Thoracic aorta endothelial cell (primary cell): ENCODE data around the gene PTCH2. TPM values are rescaled to one million over a fixed set of nuclear protein-coding genes. Genes with fewer than 3 reads are reported as not detected.

Experiments used
- small RNA-seq: library from RNA; depleted of rRNA; stranded (forward); fragments of <200 nt; gene quantifications from one replicate; pipeline ENCODE3, GENCODE V24; 2012
- total RNA-seq: library from RNA; depleted of rRNA; stranded (reverse); fragments of >200 nt; gene quantifications from 2 replicates; pipeline ENCODE4 v1.2.3, GENCODE V29; 2012

Gene PTCH2, protein sequence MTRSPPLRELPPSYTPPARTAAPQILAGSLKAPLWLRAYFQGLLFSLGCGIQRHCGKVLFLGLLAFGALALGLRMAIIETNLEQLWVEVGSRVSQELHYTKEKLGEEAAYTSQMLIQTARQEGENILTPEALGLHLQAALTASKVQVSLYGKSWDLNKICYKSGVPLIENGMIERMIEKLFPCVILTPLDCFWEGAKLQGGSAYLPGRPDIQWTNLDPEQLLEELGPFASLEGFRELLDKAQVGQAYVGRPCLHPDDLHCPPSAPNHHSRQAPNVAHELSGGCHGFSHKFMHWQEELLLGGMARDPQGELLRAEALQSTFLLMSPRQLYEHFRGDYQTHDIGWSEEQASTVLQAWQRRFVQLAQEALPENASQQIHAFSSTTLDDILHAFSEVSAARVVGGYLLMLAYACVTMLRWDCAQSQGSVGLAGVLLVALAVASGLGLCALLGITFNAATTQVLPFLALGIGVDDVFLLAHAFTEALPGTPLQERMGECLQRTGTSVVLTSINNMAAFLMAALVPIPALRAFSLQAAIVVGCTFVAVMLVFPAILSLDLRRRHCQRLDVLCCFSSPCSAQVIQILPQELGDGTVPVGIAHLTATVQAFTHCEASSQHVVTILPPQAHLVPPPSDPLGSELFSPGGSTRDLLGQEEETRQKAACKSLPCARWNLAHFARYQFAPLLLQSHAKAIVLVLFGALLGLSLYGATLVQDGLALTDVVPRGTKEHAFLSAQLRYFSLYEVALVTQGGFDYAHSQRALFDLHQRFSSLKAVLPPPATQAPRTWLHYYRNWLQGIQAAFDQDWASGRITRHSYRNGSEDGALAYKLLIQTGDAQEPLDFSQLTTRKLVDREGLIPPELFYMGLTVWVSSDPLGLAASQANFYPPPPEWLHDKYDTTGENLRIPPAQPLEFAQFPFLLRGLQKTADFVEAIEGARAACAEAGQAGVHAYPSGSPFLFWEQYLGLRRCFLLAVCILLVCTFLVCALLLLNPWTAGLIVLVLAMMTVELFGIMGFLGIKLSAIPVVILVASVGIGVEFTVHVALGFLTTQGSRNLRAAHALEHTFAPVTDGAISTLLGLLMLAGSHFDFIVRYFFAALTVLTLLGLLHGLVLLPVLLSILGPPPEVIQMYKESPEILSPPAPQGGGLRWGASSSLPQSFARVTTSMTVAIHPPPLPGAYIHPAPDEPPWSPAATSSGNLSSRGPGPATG
- 0.13 and 0.29 TPM in 2 replicates for total RNA-seq

DNA sequence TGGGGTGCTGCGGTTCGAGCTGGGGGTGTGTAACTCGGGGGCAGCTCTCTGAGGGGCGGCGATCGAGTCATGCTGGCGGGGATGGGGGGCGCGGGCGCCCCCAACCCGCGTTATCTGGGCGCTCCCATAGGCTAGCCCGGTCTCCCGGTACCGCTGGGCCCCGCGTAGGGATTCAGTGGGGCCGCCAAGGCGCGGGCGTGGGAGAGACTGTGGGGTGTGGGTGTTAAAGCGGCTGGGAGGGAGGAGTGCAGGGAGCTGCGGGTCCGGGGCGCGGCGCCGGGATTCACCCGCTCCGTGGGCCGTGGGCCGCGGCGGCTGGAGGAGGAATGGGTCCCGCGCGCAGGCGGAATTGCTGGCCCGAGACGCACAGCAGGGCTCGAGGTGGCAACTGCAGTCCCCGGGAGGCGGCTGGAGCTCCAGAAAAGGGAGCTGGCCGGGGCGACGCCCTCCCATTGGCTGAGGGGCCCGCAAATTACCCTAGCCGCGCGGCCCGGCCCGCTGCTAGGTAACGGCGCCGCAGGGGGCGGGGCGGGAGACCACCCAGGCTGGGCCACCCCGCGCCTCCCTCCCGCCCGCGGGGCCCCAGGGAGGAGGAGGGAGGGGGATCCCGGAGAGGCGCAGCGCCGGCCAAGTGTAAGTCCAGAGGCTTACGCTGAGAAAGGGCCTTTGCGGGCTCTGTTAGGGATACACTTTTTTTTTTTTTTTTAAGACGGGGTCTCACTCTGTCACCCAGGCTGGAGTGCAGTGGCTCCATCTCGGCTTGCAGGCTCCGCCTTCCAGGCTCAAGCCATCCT is at the start of gene PTCH2:
Gene PTCH2, minus strand, starts transcription at position 392 of the 794 bp plus-strand sequence. Its CDS starts 321 bp downstream, at position 71.

DNA sequence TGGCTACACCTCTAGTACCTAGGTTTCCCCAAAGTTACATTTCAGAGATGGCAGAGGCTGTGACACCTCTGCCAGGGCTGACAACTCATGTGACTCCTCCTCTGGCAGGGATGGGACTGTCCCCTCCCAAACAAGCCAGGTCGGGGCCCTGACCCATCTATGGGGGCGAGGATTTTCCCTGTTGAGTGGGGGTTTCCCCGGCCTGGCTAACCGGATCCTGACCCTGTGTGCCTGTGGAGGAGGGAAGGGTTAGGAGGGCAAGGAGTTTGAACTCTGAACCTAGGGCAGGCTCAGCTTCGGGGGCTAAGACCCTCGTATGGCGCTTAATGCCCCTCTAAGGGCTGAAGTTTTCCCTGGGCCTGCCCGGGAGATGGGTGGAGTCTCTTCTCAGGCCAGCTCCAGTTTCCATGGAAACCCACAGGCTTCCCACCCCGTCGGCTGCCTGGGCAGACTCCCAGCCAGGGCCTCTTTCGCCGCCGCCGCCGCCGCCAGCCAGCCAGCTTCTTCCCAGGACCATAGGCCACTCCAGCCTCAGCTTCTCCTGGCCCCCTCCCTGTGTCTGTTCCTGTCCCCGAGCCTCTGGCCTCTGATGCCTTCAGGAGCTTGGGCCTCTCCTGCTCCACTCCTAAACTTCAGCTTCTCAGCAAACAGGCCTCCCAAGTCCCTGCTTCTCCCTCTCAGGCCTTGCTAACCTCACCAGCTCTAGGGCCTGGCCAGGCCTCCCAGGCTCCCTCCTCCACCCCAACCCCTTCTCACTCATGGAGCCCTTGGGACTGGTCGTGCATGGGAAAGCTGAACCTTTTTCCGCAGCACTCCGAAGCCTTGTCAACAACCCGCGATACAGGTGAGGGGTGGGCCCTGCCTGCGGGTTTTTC is 34.8 kb downstream of the PTCH2 start, which contains the start of gene BTBD19:
Gene BTBD19, plus strand, starts transcription at position 461 of the 875 bp plus-strand sequence. Its CDS starts 298 bp downstream, at position 759.

DNA sequence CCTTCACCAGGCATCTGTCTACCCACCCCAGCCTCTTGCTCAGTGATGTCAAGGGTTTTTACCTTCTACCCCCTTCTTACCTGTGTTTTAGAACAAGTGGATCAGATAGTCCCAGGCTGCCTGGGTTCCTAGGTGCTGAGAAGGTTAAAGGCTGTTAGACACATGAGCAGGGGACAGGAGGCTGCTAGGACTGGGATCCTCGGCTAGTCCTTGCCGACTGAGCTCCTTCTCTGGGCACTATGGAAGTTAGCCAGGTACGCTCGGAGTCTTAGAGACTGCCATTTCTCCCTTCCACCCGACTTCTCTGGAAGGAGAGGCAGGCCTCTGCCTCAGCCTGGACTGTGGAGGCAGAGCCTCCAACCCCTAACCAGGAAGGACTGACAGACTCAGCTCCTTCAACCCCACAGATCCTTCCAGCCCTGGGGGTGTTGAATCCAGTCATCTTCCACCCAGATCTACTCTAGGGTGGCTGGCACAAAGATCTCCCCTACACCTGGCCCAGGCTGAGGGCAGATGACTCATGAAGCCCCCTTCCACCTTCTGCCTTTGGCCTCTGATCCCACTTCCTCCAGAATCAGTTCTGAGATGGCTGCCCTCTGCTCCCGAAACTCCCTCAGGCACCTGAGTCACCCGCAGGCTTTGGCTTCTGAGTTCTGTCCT is 36.2 kb downstream of the PTCH2 start, which contains the start of gene DYNLT4:
Gene DYNLT4, minus strand, starts transcription at position 648 of the 660 bp plus-strand sequence. CDS start 683 bp downstream, outside the sequence.

DNA sequence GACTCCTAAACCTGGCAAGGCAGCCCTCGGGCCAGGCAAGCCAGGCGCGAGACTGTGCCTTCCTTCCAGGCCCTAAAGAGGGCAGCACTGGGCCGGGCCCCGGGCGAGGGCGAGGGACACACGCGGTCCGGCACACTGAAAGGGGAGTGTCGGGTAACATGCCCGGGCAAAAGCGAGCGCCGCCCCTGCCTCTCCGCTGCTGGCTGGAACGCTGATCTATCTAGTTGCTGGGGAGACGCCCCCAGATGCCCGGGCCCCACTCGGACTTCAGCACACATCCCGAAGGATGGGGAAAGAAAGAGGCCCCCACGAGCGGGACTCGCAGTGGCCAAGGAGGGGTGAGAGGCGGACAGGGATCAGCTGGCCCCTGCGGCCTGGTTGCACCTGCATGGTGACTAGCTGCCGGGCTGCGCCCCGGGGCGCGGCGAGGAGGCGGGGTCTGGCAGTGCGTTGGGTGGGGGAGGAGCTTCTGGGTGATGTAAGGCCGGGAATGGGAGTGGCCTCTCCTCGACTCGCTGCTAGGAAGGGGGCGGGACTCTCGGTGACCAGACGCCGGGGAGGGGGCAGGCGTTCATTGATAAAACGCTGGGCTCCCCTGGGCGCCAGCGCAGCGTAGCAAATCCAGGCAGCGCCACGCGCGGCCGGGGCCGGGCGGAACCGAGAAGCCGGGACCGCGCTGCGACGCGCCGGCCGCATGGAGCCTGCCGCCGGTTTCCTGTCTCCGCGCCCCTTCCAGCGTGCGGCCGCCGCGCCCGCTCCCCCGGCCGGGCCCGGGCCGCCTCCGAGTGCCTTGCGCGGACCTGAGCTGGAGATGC is 43.1 kb downstream of the PTCH2 start, which contains the start of gene PLK3:
Gene PLK3, plus strand, starts transcription at position 608 of the 815 bp plus-strand sequence. Its CDS starts 87 bp downstream, at position 695.

DNA sequence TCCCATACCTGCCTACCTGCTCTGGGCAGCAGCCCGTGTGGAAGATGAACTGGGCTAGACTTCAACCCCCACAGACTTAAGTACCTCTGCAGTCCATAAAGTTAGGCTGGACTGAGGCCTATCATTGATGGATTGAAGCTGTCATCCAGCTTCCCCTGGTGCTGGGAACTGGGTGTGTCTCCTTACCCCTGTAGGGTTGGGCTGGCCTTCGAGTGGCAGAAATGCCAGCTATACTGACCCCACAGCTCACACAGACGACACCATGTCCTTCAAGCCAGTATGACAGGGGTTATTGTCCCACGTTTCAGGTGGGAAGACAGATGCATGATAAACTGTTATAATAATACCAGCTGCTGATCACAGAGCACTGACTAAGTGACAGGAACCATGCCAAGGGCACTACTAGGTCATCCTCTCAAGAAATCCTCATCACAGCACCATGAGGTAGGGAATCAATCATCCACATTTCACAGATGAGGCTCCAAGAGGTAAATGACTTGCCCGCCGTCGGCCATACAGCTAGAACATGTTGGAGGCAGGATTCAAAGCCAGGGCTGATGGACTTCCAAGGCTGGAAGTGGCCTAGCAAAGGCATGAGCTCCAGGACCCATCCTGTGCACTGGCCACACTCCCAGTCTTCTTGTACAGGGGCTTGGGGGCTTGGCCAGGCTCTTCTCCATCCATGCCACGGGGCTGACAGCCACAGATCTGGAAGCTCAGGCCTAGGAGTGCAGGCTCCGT is 54.8 kb downstream of the PTCH2 start, which contains the start of gene BEST4:
Gene BEST4, minus strand, starts transcription at position 51 of the 741 bp plus-strand sequence. CDS start 465 bp downstream, outside the sequence.

DNA sequence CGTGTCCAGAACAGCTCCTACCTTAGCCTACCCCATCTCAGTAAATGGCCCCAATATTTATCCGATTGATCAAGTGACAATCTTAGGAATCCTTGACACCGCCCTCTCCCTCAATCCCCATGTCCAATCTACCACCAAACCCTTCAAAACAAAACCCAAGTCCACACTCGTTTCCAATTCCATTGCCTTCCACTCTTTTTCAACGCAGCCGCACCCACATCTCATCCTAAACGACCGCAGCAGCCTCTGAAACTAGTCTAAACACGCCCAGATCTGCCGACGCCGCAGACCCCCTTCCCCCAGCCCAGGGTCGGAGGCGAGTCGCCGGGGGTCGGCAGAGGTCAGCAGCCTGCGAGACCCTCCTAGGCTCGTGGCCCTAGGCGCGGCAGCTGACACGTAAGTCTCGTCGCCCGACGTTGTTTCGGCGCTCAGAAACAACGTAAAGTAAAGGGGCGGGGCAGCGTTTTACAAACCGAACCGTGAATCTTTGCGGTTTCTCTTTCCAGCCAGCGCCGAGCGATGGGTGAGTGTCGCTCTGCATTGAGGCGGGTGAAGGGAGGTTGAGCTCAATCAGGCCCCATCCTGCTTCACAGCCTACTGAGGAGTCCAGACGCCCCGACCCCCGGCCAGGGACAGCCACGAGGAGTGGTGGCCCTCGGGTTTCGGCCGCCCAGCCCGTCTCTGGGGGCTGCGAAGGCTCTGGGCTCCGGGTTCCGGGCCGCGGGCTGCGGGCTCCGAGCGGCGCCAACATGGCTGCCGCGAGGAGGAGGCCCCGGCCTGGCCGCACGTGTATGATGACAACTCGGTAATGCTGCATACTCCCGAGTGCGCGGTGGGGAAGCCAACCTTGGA is 67.7 kb downstream of the PTCH2 start, which contains the start of gene RPS8:
Gene RPS8, plus strand, starts transcription at position 463 of the 852 bp plus-strand sequence. Its CDS starts 57 bp downstream, at position 520.

Small RNAs within 50 kb of the gene (small RNA-seq; reads per million reads assigned to genes)
- gene AL136380.1 (not detected), gene SNORD38A (636 reads per million, percentile 99 among the genes with 10 or more reads in this experiment), gene SNORD38B (not detected), gene SNORD46 (22.2 reads per million, percentile 96 among the genes with 10 or more reads in this experiment), gene SNORD55 (not detected)

Other genes with a start within 250 kb of the PTCH2 start
- gene TMEM53, start 168.8 kb downstream of the PTCH2 start, total RNA-seq, result 1.7 and 2.9 TPM in 2 replicates
- 0.36 TPM in 1 of 2 replicates, not detected in the other for gene ARMH1, start 168.5 kb downstream of the PTCH2 start, total RNA-seq
- gene RNU5D-1, start 112.1 kb downstream of the PTCH2 start, total RNA-seq, result not detected in 2 replicates
- gene KIF2C, start 103.4 kb downstream of the PTCH2 start, total RNA-seq, result 38.6 and 54.6 TPM in 2 replicates
- gene RPS8, start 67.7 kb downstream of the PTCH2 start, total RNA-seq, result 1,505 and 1,508 TPM in 2 replicates
- gene BEST4, start 55.1 kb downstream of the PTCH2 start, total RNA-seq, result 0.07 TPM in 1 of 2 replicates, not detected in the other
- 34.6 and 46.9 TPM in 2 replicates for gene PLK3, start 42.9 kb downstream of the PTCH2 start, total RNA-seq
- gene DYNLT4, start 35.9 kb downstream of the PTCH2 start, total RNA-seq, result 0.22 TPM in 1 of 2 replicates, not detected in the other
- gene BTBD19, start 34.7 kb downstream of the PTCH2 start, total RNA-seq, result 14.3 and 17.2 TPM in 2 replicates
- gene EIF2B3, start 143.3 kb upstream of the PTCH2 start, total RNA-seq, result 38.6 and 46.1 TPM in 2 replicates
- 39.0 and 40.8 TPM in 2 replicates for gene HECTD3, start 168.1 kb upstream of the PTCH2 start, total RNA-seq
- 136 TPM in 2 replicates for gene UROD, start 169.0 kb upstream of the PTCH2 start, total RNA-seq